HG02623 (cell line): ENCODE data around the gene RPL10.
"Not testable (repeated sequence)": the region's sequence is repeated elsewhere in the genome, so short reads cannot be mapped to it uniquely, and the experiment has no call there.

Experiments
- ATAC-seq: cut with Tn5 transposase; IDR thresholded peaks from one replicate; pipeline ENCODE4 v1.9.1; 2021; ENCODE audit warnings: moderate library complexity; ENCODE audit not compliant: unreplicated experiment

The RPL10 gene

GRCh38 chrX:154399527-154400368 lies 1.6 kb downstream of the RPL10 start:
- no peak for ATAC-seq

- ATAC-seq: not testable (repeated sequence)
Measured at GRCh38 chrX:154400369-154400817, 2.2 kb downstream of the RPL10 start.

DNA sequence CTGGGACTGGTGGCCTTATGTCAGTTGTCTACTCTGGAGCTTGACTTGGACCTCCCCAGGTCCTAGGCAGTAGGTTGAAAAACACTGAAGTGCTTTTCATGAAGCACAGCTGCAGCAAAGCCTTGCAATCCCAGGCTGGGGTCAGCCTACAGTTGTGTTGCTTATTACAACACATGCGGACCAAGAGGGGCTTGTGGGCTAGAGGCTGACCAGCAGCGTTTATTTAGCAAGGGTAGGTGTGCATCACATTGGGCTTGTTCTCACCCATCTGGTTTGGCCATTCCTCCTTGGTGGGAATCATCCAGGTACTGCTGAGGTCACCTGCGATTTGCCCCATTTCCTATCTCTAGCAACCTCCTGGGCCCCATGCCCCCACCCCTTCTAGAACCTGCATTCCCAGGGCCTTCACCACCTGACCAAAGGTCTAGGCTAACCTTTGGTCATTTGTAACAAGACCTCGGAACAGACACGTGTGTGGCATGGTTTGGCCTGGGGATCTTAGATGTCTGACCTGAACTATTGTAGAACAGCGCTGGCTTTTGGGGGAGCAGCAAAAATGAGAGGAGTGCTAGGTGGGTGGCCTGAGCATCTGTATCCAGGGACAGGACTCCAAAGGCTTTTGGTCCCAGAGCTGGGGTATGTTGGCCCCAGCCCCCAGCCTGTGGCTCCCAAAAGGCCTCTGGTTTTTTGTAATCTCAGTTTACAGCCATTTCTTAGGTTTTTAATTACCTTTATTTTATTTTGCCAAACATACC lies 3.0 kb downstream of the RPL10 start:
- ATAC-seq: no peak

GRCh38 chrX:154401918-154402621 lies 3.9 kb downstream of the RPL10 start:
- no peak for ATAC-seq

- no peak for ATAC-seq
Measured at GRCh38 chrX:154402622-154403127, 4.5 kb downstream of the RPL10 start.

GRCh38 chrX:154403192-154403591 lies 5.0 kb downstream of the RPL10 start:
- ATAC-seq: no peak

GRCh38 chrX:154403858-154404257 lies 5.7 kb downstream of the RPL10 start:
- ATAC-seq: no peak

- no peak for ATAC-seq
Measured at GRCh38 chrX:154404625-154405192, 6.5 kb downstream of the RPL10 start.

- ATAC-seq: no peak
Measured at GRCh38 chrX:154408659-154409221, 10.6 kb downstream of the RPL10 start.

GRCh38 chrX:154409222-154409871 lies 11.2 kb downstream of the RPL10 start, which contains the start of gene DNASE1L1:
Gene DNASE1L1 (minus strand): TSS chrX:154409254. CDS start chrX:154405568, 3,686 bp downstream.
- ATAC-seq: no peak

DNA sequence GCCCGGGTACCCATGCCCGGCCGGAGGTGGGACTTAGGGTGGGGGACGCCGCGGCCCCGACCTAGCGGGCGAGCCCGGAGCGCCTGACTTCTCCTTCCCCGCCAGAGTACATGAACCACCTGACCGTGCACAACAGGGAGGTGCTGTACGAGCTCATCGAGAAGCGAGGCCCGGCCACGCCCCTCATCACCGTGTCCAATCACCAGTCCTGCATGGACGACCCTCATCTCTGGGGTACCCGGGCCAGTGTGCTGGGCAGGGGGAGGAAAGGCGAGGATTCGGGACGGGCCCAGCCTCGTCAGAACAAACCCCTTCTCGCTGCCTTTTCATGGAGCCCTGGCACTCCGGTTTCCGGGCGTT lies 13.8 kb downstream of the RPL10 start:
- peak; percentile 44 for ATAC-seq

GRCh38 chrX:154412468-154412867 lies 14.3 kb downstream of the RPL10 start:
- no peak for ATAC-seq

- no peak for ATAC-seq
Measured at GRCh38 chrX:154413142-154413541, 15.0 kb downstream of the RPL10 start.

- no peak for ATAC-seq
Measured at GRCh38 chrX:154417157-154417556, 19.0 kb downstream of the RPL10 start.

GRCh38 chrX:154419189-154419588 lies 21.0 kb downstream of the RPL10 start:
- ATAC-seq: no peak

GRCh38 chrX:154419688-154420401 lies 21.7 kb downstream of the RPL10 start:
- ATAC-seq: no peak

GRCh38 chrX:154420402-154420756 lies 22.2 kb downstream of the RPL10 start:
- ATAC-seq: no peak

DNA sequence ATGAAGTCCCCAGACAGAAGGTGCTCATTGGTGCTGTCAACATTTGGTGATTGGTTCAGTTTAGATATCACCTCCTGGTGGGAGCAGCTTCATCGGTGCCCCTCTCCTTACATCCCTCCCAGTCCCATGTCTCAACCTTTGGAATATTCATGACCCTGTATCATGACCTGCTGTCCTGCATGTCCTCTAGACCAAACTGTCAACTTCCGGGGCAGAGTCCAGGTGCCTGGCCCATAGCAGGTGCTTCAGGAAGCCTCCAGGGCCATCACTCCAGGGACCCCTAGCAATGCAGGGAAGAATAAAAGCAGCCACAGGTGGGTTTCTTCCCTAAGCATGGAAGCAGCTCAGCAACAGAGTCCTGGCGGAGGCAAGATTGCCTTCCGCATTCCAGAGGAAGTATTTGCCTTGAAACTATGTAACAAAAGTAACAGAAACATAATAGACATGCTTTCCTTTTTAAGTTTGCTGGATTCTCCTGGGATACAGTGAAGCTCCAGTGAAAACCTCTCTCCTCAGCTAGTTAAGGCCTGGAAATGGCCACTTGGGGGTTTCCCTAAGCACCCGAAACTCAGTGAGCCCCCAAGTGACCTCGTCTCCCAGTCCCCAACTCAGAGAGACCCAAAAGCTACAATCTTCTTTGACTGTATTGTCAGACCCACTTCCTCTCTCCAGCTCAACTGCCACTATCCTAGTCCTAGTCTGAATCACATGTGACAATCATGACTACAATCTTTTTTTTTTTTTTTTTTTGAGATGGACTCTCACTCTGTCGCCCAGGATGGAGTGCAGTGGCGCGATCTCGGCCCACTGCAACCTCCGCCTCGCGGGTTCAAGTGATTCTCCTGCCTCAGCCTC lies 29.0 kb downstream of the RPL10 start:
- ATAC-seq: no peak
